ENCODE measurements around the gene EFS.
"Not testable (repeated sequence)": the region's sequence is repeated elsewhere in the genome, so short reads cannot be mapped to it uniquely, and the experiment has no call there.

Gene EFS

GRCh38 chr14:23347406-23348296 lies 17.3 kb downstream of the EFS start:
- H3K9ac ChIP-seq (ENCODE audit: low read length in 2 of 2) = no peak overlapping the region
- no peak overlapping the region for H3K4me3 ChIP-seq (ENCODE audit: low read length in 2 of 2)
- no peak overlapping the region for H3K27ac ChIP-seq (ENCODE audit: low read length)
- peaks cover 0 to 2% of the 10 kb centered on the region in 2 donors for H3K36me3 ChIP-seq (ENCODE audit: control insufficient read depth in 2 of 2, insufficient read depth in 2 of 2, low read length in 2 of 2)
- peaks cover 10% of the 10 kb centered on the region for H3K4me1 ChIP-seq (ENCODE audit: control insufficient read depth, insufficient read depth, low read length)
- no peaks in the 10 kb centered on the region for H3K27me3 ChIP-seq (ENCODE audit: control insufficient read depth in 1 of 2, insufficient read depth in 2 of 2, low read length in 2 of 2)
- H3K9me3 ChIP-seq (ENCODE audit: control insufficient read depth in 2 of 2, low read length in 2 of 2) = no peaks in the 10 kb centered on the region

- Histone ChIP-seq H3K36me3 (ENCODE audit: control insufficient read depth in 2 of 2, insufficient read depth in 2 of 2, low read length in 2 of 2) (peaks cover 0 to 2% of the 10 kb centered on the region in 2 donors), H3K27ac (ENCODE audit: low read length) (no peak overlapping the region), H3K4me1 (ENCODE audit: control insufficient read depth, insufficient read depth, low read length) (peaks cover 4% of the 10 kb centered on the region), H3K9me3 (ENCODE audit: control insufficient read depth in 2 of 2, low read length in 2 of 2) (no peaks in the 10 kb centered on the region), H3K9ac (ENCODE audit: low read length in 2 of 2) (no peak overlapping the region), H3K4me3 (ENCODE audit: low read length in 2 of 2) (no peak overlapping the region), H3K27me3 (ENCODE audit: control insufficient read depth in 1 of 2, insufficient read depth in 2 of 2, low read length in 2 of 2) (no peaks in the 10 kb centered on the region)
These were observed 18.1 kb downstream of the EFS start for GRCh38 chr14:23346693-23347405.

GRCh38 chr14:23345987-23346692 lies 18.8 kb downstream of the EFS start:
- Histone ChIP-seq H3K4me1 (ENCODE audit: control insufficient read depth, insufficient read depth, low read length) (no peaks in the 10 kb centered on the region), H3K27me3 (ENCODE audit: control insufficient read depth in 1 of 2, insufficient read depth in 2 of 2, low read length in 2 of 2) (no peaks in the 10 kb centered on the region), H3K4me3 (ENCODE audit: low read length in 2 of 2) (no peak overlapping the region), H3K9me3 (ENCODE audit: control insufficient read depth in 2 of 2, low read length in 2 of 2) (no peaks in the 10 kb centered on the region), H3K27ac (ENCODE audit: low read length) (no peak overlapping the region), H3K9ac (ENCODE audit: low read length in 2 of 2) (no peak overlapping the region), H3K36me3 (ENCODE audit: control insufficient read depth in 2 of 2, insufficient read depth in 2 of 2, low read length in 2 of 2) (peaks cover 0 to 2% of the 10 kb centered on the region in 2 donors)

GRCh38 chr14:23344481-23344880 lies 20.5 kb downstream of the EFS start:
- Histone ChIP-seq H3K27ac (ENCODE audit: low read length) (no peak overlapping the region), H3K4me3 (ENCODE audit: low read length in 2 of 2) (no peak overlapping the region), H3K4me1 (ENCODE audit: control insufficient read depth, insufficient read depth, low read length) (no peaks in the 10 kb centered on the region), H3K27me3 (ENCODE audit: control insufficient read depth in 1 of 2, insufficient read depth in 2 of 2, low read length in 2 of 2) (no peaks in the 10 kb centered on the region), H3K36me3 (ENCODE audit: control insufficient read depth in 2 of 2, insufficient read depth in 2 of 2, low read length in 2 of 2) (peaks cover 0 to 2% of the 10 kb centered on the region in 2 donors), H3K9me3 (ENCODE audit: control insufficient read depth in 2 of 2, low read length in 2 of 2) (no peaks in the 10 kb centered on the region), H3K9ac (ENCODE audit: low read length in 2 of 2) (no peak overlapping the region)

GRCh38 chr14:23339506-23340268 lies 25.3 kb downstream of the EFS start:
- no peak overlapping the region for H3K9ac ChIP-seq (ENCODE audit: low read length in 2 of 2)
- H3K4me3 ChIP-seq (ENCODE audit: low read length in 2 of 2) = no peak overlapping the region
- no peaks in the 10 kb centered on the region for H3K4me1 ChIP-seq (ENCODE audit: control insufficient read depth, insufficient read depth, low read length)

GRCh38 chr14:23335623-23336022 lies 29.3 kb downstream of the EFS start:
- H3K36me3 ChIP-seq (ENCODE audit: control insufficient read depth in 2 of 2, insufficient read depth in 2 of 2, low read length in 2 of 2) = no peaks in the 10 kb centered on the region
- no peaks in the 10 kb centered on the region for H3K27me3 ChIP-seq (ENCODE audit: control insufficient read depth in 1 of 2, insufficient read depth in 2 of 2, low read length in 2 of 2)

More at GRCh38 chr14:23339506-23340268, 25.3 kb downstream of the EFS start:
- H3K9me3 ChIP-seq (ENCODE audit: control insufficient read depth in 2 of 2, low read length in 2 of 2) = no peaks in the 10 kb centered on the region
- H3K27ac ChIP-seq (ENCODE audit: low read length) = no peak overlapping the region
- H3K36me3 ChIP-seq (ENCODE audit: control insufficient read depth in 2 of 2, insufficient read depth in 2 of 2, low read length in 2 of 2) = no peaks in the 10 kb centered on the region
- H3K27me3 ChIP-seq (ENCODE audit: control insufficient read depth in 1 of 2, insufficient read depth in 2 of 2, low read length in 2 of 2) = no peaks in the 10 kb centered on the region

GRCh38 chr14:23327947-23328744 lies 36.8 kb downstream of the EFS start:
- Histone ChIP-seq H3K4me3 (ENCODE audit: low read length in 2 of 2) (no peak overlapping the region), H3K27ac (ENCODE audit: low read length) (no peak overlapping the region), H3K9me3 (ENCODE audit: control insufficient read depth in 2 of 2, low read length in 2 of 2) (no peaks in the 10 kb centered on the region), H3K27me3 (ENCODE audit: control insufficient read depth in 1 of 2, insufficient read depth in 2 of 2, low read length in 2 of 2) (no peaks in the 10 kb centered on the region), H3K4me1 (ENCODE audit: control insufficient read depth, insufficient read depth, low read length) (peaks cover 1% of the 10 kb centered on the region), H3K36me3 (ENCODE audit: control insufficient read depth in 2 of 2, insufficient read depth in 2 of 2, low read length in 2 of 2) (peaks cover 14 to 18% of the 10 kb centered on the region in 2 donors), H3K9ac (ENCODE audit: low read length in 2 of 2) (no peak overlapping the region)

More at GRCh38 chr14:23335623-23336022, 29.3 kb downstream of the EFS start:
- Histone ChIP-seq H3K9me3 (ENCODE audit: control insufficient read depth in 2 of 2, low read length in 2 of 2) (no peaks in the 10 kb centered on the region), H3K4me1 (ENCODE audit: control insufficient read depth, insufficient read depth, low read length) (no peaks in the 10 kb centered on the region), H3K27ac (ENCODE audit: low read length) (no peak overlapping the region), H3K4me3 (ENCODE audit: low read length in 2 of 2) (no peak overlapping the region), H3K9ac (ENCODE audit: low read length in 2 of 2) (no peak overlapping the region)

- Histone ChIP-seq H3K4me1 (ENCODE audit: control insufficient read depth, insufficient read depth, low read length) (peaks cover 13% of the 10 kb centered on the region), H3K9ac (ENCODE audit: low read length in 2 of 2) (no peak overlapping the region), H3K36me3 (ENCODE audit: control insufficient read depth in 2 of 2, insufficient read depth in 2 of 2, low read length in 2 of 2) (peaks cover 17 to 21% of the 10 kb centered on the region in 2 donors), H3K27me3 (ENCODE audit: control insufficient read depth in 1 of 2, insufficient read depth in 2 of 2, low read length in 2 of 2) (no peaks in the 10 kb centered on the region), H3K27ac (ENCODE audit: low read length) (no peak overlapping the region), H3K9me3 (ENCODE audit: control insufficient read depth in 2 of 2, low read length in 2 of 2) (no peaks in the 10 kb centered on the region), H3K4me3 (ENCODE audit: low read length in 2 of 2) (no peak overlapping the region)
These were observed 38.3 kb downstream of the EFS start for GRCh38 chr14:23326491-23327332.

- not testable (repeated sequence) for H3K27ac ChIP-seq (ENCODE audit: low read length); H3K4me3 ChIP-seq (ENCODE audit: low read length in 2 of 2); H3K9me3 ChIP-seq (ENCODE audit: control insufficient read depth in 2 of 2, low read length in 2 of 2); H3K27me3 ChIP-seq (ENCODE audit: control insufficient read depth in 1 of 2, insufficient read depth in 2 of 2, low read length in 2 of 2); H3K9ac ChIP-seq (ENCODE audit: low read length in 2 of 2)
- Histone ChIP-seq H3K4me1 (ENCODE audit: control insufficient read depth, insufficient read depth, low read length) (peaks cover 13% of the 10 kb centered on the region), H3K36me3 (ENCODE audit: control insufficient read depth in 2 of 2, insufficient read depth in 2 of 2, low read length in 2 of 2) (peaks cover 17 to 21% of the 10 kb centered on the region in 2 donors)
These were observed 39.2 kb downstream of the EFS start for GRCh38 chr14:23325746-23326145.
